H1 (cell line): Measurements from ENCODE around the gene TMEM254. TPM values are rescaled to one million over a fixed set of nuclear protein-coding genes. Genes with fewer than 3 reads are reported as not detected.

ENCODE experiments used
- FOSL1 ChIP-seq: IDR thresholded peaks from 2 replicates; pipeline ENCODE4 v1.6.1; 2011; ENCODE audit warnings: mild to moderate bottlenecking, low read depth, low read length, moderate library complexity; ENCODE audit not compliant: insufficient read depth
- KDM1A ChIP-seq: fragments of 200-600, 300-600 bp; sonication (generic); IDR thresholded peaks from 2 replicates; pipeline ENCODE4 v1.7.1; 2016; ENCODE audit warnings: mild to moderate bottlenecking, low read length, borderline replicate concordance
- TAF1 ChIP-seq: IDR thresholded peaks from 2 replicates; pipeline ENCODE4 v1.6.1; 2011; ENCODE audit warnings: mild to moderate bottlenecking, low read depth, low read length
- TAF7 ChIP-seq: optimal IDR thresholded peaks from 2 replicates; pipeline ENCODE3; 2011; ENCODE audit warnings: low read depth, mild to moderate bottlenecking, inconsistent platforms, low read length, moderate library complexity, borderline replicate concordance
- TBP ChIP-seq: IDR thresholded peaks from 2 replicates; pipeline ENCODE4 v1.6.1; 2011; ENCODE audit warnings: low read depth, low read length, improper control_type of control experiment
- polyA plus RNA-seq, 7 experiments: library from polyadenylated mRNA; depleted of rRNA in 3 of 7; stranded (reverse) in 5 of 7; unstranded in 2 of 7; fragments of >200 nt in 5 of 7; fragments of 200-250 nt in 2 of 7; gene quantifications; 1 replicate in 5 of 7; 2 replicates in 1 of 7; 4 replicates in 1 of 7; pipeline versions ENCODE4 v1.2.1 to v1.2.3, GENCODE V29; 2011 to 2013; ENCODE audit warnings: missing spikeins in 2 of 7, mixed read lengths in 2 of 7
- total RNA-seq: library from RNA; stranded (reverse); fragmentation: NEBNext Ultra II Directional; extraction: Animal tissue kit (Norgen Biotek cat#: 25700); gene quantifications from 2 replicates; pipeline ENCODE4 v1.2.1, GENCODE V29; 2021
- TF ChIP-seq, protein P1 (sequence below): IDR thresholded peaks from 2 replicates; pipeline ENCODE4 v1.6.1; 2011; ENCODE audit warnings: low read length, improper control_type of control experiment

TMEM254 gene
- total and polyA plus RNA-seq, 2 of the 8 experiments (the other 6 are each of a cell fraction or from before 2014, with no cell fraction given): 26.9 to 61.2 TPM

DNA sequence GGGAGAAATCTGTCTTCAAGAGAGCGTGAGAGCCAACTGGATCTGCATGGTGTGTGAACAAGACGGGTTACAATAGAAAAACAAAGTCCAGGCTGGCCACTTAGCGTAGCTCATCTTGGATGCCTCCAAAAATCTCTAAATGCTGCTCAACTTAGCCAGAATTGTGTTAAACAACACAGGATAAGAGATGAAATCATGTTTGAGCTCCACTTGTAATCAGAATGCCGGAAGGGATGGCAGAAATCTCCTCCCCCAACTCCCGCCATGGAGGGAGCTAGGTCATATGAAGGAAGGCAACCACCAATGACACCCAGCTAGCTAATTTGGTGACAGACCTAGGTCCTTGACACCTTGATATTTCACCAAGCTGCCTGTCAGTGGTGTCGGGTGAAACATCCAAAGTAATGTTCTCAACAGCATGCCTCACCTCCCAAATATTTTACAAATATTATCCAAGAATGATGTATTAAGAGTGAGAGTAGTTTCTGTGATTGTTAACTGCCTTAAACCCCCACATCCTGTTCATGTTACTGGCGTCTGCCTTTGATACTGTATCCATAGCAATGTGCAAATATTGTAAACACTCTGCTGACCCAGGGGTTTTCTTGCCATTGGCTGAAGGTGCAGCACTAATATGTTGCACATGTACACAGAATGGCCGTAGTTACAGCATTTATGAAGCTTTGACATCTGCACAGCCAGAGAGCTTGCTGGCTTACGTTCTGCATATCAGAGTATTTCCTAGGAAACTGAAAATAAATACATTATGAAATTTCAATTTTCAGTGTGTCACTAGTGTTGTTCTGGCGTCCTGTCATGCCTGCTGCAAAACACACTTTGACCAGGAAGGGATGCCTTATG is 25.8 kb downstream of the TMEM254 start (continued):
- no peak for TF ChIP-seq TAF7
- TF ChIP-seq, protein P1, sequence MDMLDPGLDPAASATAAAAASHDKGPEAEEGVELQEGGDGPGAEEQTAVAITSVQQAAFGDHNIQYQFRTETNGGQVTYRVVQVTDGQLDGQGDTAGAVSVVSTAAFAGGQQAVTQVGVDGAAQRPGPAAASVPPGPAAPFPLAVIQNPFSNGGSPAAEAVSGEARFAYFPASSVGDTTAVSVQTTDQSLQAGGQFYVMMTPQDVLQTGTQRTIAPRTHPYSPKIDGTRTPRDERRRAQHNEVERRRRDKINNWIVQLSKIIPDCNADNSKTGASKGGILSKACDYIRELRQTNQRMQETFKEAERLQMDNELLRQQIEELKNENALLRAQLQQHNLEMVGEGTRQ: no peak
- no peak for TF ChIP-seq TBP
- TF ChIP-seq FOSL1: no peak
- TF ChIP-seq KDM1A: no peak
- TF ChIP-seq TAF1: no peak
